Spleen (tissue), 11 donors: ENCODE measurements around the gene OBSCN. TPM values are rescaled to one million over a fixed set of nuclear protein-coding genes. Genes with fewer than 3 reads are reported as not detected.

ENCODE experiments used
- DNase-seq: peaks from one replicate; pipeline ENCODE4 v3.0.0-alpha.2; 2020
- H3K27ac ChIP-seq, 8 donors: fragments of 200-600 bp; sonication (generic) in 7 of 8; 1 replicate in 4 of 8; 2 replicates in 4 of 8; pipeline versions ENCODE4 v1.5.0 to v1.8.0; 2016 to 2021; ENCODE audit warnings: inconsistent platforms in 4 of 8, mild to moderate bottlenecking in 4 of 8, moderate library complexity in 1 of 8
- H3K27me3 ChIP-seq, 7 donors: fragments of 200-600 bp; sonication (generic) in 6 of 7; replicated peaks in 1 of 7; 1 replicate in 4 of 7; 2 replicates in 3 of 7; pipeline versions ENCODE4 v1.5.0 to v1.8.0; 2016 to 2021; ENCODE audit warnings: inconsistent platforms in 3 of 7, mild to moderate bottlenecking in 1 of 7
- H3K36me3 ChIP-seq, 6 donors: fragments of 200-600 bp; sonication (generic) in 5 of 6; 1 replicate in 4 of 6; 2 replicates in 2 of 6; pipeline versions ENCODE4 v1.5.0 to v1.8.0; 2016 to 2021; ENCODE audit warnings: inconsistent platforms in 2 of 6
- H3K4me1 ChIP-seq, 6 donors: fragments of 200-600 bp; sonication (generic) in 5 of 6; 1 replicate in 3 of 6; 2 replicates in 3 of 6; pipeline versions ENCODE4 v1.5.0 to v1.8.0; 2016 to 2021; ENCODE audit warnings: inconsistent platforms in 3 of 6
- H3K4me3 ChIP-seq, 8 donors: fragments of 200-600 bp; sonication (generic) in 7 of 8; 1 replicate in 4 of 8; 2 replicates in 4 of 8; pipeline versions ENCODE4 v1.5.0 to v1.8.0; 2016 to 2021; ENCODE audit warnings: inconsistent platforms in 4 of 8, mild to moderate bottlenecking in 4 of 8, moderate library complexity in 2 of 8
- H3K9me3 ChIP-seq, 8 donors: fragments of 200-600 bp; sonication (generic) in 7 of 8; 1 replicate in 4 of 8; 2 replicates in 4 of 8; pipeline versions ENCODE4 v1.5.0 to v1.8.0; 2016 to 2021; ENCODE audit warnings: inconsistent platforms in 4 of 8
- POLR2A ChIP-seq, 3 donors: fragments of 450-650 bp; IDR thresholded peaks; one replicate each; pipeline ENCODE4 v1.5.1; 2017; ENCODE audit warnings: antibody characterized with exemption in 3 of 3, mild to moderate bottlenecking in 1 of 3
- POLR2AphosphoS5 ChIP-seq, 3 donors: sonication (generic); formaldehyde crosslinking; IDR thresholded peaks; one replicate each; pipeline ENCODE4 v1.5.1; 2017; ENCODE audit warnings: antibody characterized with exemption in 3 of 3
- WGBS, 5 donors: extraction: QIAGEN DNeasy Blood & Tissue Kit in 3 of 5; methylation state at CpG; one replicate each; pipeline versions ENCODE4 v1.1.5 to v1.1.7; 2013 to 2018; 5-methylcytosine and 5-hydroxymethylcytosine counted together
- intact Hi-C: fragments of 100-400 bp; cut with DNase I; formaldehyde crosslinking; loops from one replicate; pipeline ENCODE4 v1.15.0; 2023; ENCODE audit warnings: low total_unique reads
- polyA plus RNA-seq, 3 donors: library from polyadenylated mRNA; stranded (reverse); fragments of 200-250 nt; gene quantifications; one replicate each; pipeline ENCODE4 v1.2.1, GENCODE V29; 2013
- total RNA-seq, 7 donors: library from RNA; depleted of rRNA in 3 of 7; stranded (reverse); fragments of >200 nt in 3 of 7; fragmentation: NEBNext Ultra II Directional in 4 of 7; extraction: Animal tissue kit (Norgen Biotek cat#: 25700) in 4 of 7; gene quantifications; one replicate each; pipeline versions ENCODE4 v1.1.0 to v1.2.1, GENCODE V29; 2016 to 2021
- TF ChIP-seq, protein P1 (sequence below), 11 experiments: fragments of 200-600 bp in 7 of 11; fragments of 450-650 bp in 4 of 11; sonication (generic) in 4 of 11; IDR thresholded peaks in 8 of 11; conservative IDR thresholded peaks in 3 of 11; 1 replicate in 7 of 11; 2 replicates in 4 of 11; pipeline versions ENCODE4 v1.4.0 to v1.8.0; 2016 to 2021; ENCODE audit warnings: antibody characterized with exemption in 11 of 11, inconsistent platforms in 4 of 11, mild to moderate bottlenecking in 1 of 11
- donor health status: healthy with polysubstance abuse.
- donor health status: DM: no; HTN: no; CAD: no; lungs with moderate emphysema.
- donor health status: DM: no; HTN: no; CAD: no.
- donor health status: Bipolar disorder and iron deficiency.
- donor health status: healthy.
- donor health status: DM: no; HTN: no; CAD: no.
- donor health status: DM: yes; HTN: yes; CAD: no.

OBSCN gene
- total and polyA plus RNA-seq, 10 donors: 12.6 to 71.7 (median 41.9) TPM

DNA sequence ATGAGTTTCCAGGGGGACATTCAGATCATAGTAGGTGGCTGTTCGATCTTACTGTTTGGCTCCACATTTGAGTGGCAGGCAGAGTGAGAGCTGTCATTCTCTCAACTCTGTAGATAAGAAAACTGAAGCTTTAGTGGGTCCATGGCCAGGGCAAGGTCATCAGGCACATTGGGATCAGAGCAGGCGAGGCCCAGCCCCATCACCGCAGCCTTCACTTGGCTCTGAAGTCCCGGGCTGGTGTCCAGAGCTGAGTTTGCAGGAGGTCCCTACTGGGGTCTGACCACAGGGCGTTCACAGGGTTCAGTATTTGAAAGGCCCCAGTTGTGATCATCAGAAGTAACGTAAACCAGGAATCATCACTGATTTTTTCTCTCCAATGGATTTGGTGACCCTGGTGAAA is 76.7 kb downstream of the OBSCN start:
- Histone ChIP-seq H3K4me3 (no peak overlapping the region), H3K36me3 (peaks cover 0 to 91% (median 25%) of the 10 kb centered on the region in 6 donors), H3K4me1 (peaks cover 0 to 11% (median 0%) of the 10 kb centered on the region in 6 donors), H3K27me3 (no peaks in the 10 kb centered on the region), H3K27ac (no peak overlapping the region), H3K9me3 (no peaks in the 10 kb centered on the region)
- DNase-seq: no peak
- TF ChIP-seq POLR2AphosphoS5 (IDR thresholded peaks at IDR 0.05) (no peak), POLR2A (IDR thresholded peaks at IDR 0.05) (no peak)
- TF ChIP-seq, protein P1, sequence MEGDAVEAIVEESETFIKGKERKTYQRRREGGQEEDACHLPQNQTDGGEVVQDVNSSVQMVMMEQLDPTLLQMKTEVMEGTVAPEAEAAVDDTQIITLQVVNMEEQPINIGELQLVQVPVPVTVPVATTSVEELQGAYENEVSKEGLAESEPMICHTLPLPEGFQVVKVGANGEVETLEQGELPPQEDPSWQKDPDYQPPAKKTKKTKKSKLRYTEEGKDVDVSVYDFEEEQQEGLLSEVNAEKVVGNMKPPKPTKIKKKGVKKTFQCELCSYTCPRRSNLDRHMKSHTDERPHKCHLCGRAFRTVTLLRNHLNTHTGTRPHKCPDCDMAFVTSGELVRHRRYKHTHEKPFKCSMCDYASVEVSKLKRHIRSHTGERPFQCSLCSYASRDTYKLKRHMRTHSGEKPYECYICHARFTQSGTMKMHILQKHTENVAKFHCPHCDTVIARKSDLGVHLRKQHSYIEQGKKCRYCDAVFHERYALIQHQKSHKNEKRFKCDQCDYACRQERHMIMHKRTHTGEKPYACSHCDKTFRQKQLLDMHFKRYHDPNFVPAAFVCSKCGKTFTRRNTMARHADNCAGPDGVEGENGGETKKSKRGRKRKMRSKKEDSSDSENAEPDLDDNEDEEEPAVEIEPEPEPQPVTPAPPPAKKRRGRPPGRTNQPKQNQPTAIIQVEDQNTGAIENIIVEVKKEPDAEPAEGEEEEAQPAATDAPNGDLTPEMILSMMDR (IDR thresholded peaks at IDR 0.05 in 8 of 11, conservative IDR thresholded peaks at IDR 0.05 in 3 of 11): no peak
- intact Hi-C loops: no loop called here
- 83 to 91% (median 86%) methylated on average over 6 of the region's 6 CpGs for WGBS, 5 donors

DNA sequence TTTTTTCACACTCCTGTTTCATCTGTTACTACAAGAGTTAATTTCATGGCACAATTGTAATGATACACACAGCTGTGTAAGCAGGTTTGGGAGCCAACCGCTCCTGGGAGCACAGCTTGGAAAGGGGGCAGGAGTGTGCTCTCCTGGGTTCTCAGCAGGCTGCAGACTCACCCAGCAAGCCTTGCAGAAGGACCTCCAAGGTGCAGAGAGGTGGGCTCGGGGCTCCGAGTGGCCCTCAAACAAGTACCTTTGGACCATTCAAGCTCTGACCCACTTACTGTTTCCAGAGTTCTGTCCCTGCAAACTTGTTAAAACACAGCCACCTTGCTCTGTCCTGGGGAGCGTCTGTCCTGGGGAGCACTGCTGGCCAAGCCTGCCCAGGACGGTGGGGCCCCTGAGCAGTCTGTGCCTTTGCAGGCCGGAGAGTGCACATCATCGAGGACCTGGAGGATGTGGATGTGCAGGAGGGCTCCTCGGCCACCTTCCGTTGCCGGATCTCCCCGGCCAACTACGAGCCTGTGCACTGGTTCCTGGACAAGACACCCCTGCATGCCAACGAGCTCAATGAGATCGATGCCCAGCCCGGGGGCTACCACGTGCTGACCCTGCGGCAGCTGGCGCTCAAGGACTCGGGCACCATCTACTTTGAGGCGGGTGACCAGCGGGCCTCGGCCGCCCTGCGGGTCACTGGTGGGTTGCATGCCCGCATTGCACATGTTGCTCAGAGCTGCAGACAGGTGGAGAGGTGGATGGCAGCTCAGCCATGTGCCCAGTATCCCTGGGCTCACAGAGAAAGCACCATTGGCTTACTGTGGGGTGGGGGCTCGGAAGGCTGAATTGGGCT is 78.0 kb downstream of the OBSCN start:
- no peaks in the 10 kb centered on the region for H3K27me3 ChIP-seq
- no peaks in the 10 kb centered on the region for H3K9me3 ChIP-seq
- peaks cover 0 to 77% (median 16%) of the 10 kb centered on the region in 6 donors for H3K36me3 ChIP-seq
- intact Hi-C loops: no loop called here
- H3K4me1 ChIP-seq: peaks cover 0 to 11% (median 0%) of the 10 kb centered on the region in 6 donors
- 89 to 96% (median 93%) methylated on average over 11 to 26 of the region's 26 CpGs for WGBS, 5 donors
- DNase-seq: peak; percentile 79
- H3K27ac ChIP-seq: no peak overlapping the region
- TF ChIP-seq POLR2AphosphoS5 (IDR thresholded peaks at IDR 0.05) (peak in 1 of 3 donors; percentile 3), POLR2A (IDR thresholded peaks at IDR 0.05) (no peak)
- TF ChIP-seq, protein P1 (IDR thresholded peaks at IDR 0.05 in 8 of 11, conservative IDR thresholded peaks at IDR 0.05 in 3 of 11): no peak
- no peak overlapping the region for H3K4me3 ChIP-seq

DNA sequence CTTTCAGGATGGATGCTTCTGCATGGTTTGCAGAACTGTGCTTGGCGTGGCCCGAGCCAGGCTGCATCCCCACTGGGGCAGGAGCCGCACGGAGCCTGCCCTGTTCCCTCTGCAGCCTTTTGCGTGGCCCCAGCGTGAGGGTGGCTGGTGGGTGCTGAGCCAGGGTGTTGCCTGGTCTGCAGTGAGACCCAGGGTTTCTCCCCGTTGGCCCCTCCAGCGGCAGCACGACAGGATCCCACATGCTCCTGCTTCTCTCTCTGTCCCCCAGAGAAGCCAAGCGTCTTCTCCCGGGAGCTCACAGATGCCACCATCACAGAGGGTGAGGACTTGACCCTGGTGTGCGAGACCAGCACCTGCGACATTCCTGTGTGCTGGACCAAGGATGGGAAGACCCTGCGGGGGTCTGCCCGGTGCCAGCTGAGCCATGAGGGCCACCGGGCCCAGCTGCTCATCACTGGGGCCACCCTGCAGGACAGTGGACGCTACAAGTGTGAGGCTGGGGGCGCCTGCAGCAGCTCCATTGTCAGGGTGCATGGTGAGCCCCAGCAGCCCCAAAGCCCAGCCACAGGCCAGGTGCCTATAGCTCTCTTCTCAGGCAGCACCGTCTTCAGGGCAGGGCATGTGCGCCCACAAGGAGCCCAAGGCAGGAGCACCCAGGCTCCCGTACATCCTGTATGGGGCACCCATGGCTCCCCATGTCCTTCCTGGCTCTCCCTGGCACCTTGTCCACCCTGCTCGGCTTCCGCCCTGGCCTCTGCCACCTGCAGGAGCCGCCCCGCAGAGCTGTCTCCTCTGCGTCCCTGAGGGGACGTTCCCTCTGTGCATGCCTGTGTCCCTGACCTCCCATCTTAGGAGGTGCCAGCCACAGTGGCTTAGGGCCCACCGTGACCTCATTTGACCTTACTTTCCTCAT is 78.9 kb downstream of the OBSCN start:
- Histone ChIP-seq H3K4me1 (peaks cover 0 to 11% (median 0%) of the 10 kb centered on the region in 6 donors), H3K9me3 (no peaks in the 10 kb centered on the region), H3K27ac (no peak overlapping the region), H3K4me3 (no peak overlapping the region), H3K27me3 (no peaks in the 10 kb centered on the region), H3K36me3 (peaks cover 0 to 68% (median 15%) of the 10 kb centered on the region in 6 donors)
- peak; percentile 71 for DNase-seq
- 90 to 96% (median 93%) methylated on average over 25 to 28 of the region's 28 CpGs for WGBS, 5 donors
- peak in 1 of 3 donors; percentile 8 for TF ChIP-seq POLR2AphosphoS5 (IDR thresholded peaks at IDR 0.05)
- TF ChIP-seq, protein P1 (IDR thresholded peaks at IDR 0.05 in 8 of 11, conservative IDR thresholded peaks at IDR 0.05 in 3 of 11): no peak
- intact Hi-C loops: no loop called here
